HL-60 (cell line): Measurements from ENCODE around the gene UTY.

ENCODE experiments used
- DNase-seq, 2 experiments: peaks; one replicate each; pipeline ENCODE4 v3.0.0-alpha.2; 2010 to 2020; ENCODE audit warnings: low read depth in 1 of 2, low spot score in 1 of 2
- H3K27ac ChIP-seq: fragments of 250-450 bp; sonication (Bioruptor Pico); replicated peaks from 2 replicates; pipeline ENCODE4 v1.5.1; 2020; ENCODE audit warnings: mild to moderate bottlenecking, moderate library complexity
- H3K27me3 ChIP-seq: fragments of 250-450 bp; sonication (Bioruptor Pico); 2 replicates; pipeline ENCODE4 v1.5.1; 2021; ENCODE audit warnings: mild to moderate bottlenecking, moderate library complexity; ENCODE audit not compliant: insufficient read depth, poor library complexity, severe bottlenecking
- H3K4me3 ChIP-seq: replicated peaks from 2 replicates; pipeline ENCODE4 v1.5.1; 2011; ENCODE audit warnings: mild to moderate bottlenecking, control low read depth, low read length; ENCODE audit not compliant: insufficient read depth
- POLR2AphosphoS5 ChIP-seq: IDR thresholded peaks from 2 replicates; pipeline ENCODE4 v1.6.1; 2012; ENCODE audit warnings: low read depth
- REST ChIP-seq: IDR thresholded peaks from 2 replicates; pipeline ENCODE4 v1.6.1; 2012; ENCODE audit warnings: low read depth; ENCODE audit not compliant: insufficient replicate concordance
- TF ChIP-seq, protein P1 (sequence below): IDR thresholded peaks from one replicate; pipeline ENCODE4 v1.5.1; 2011; ENCODE audit warnings: low read length, control low read depth, inconsistent platforms; ENCODE audit not compliant: insufficient read depth

Gene UTY

GRCh38 chrY:13205214-13205613, 274.6 kb downstream of the UTY start:
- Histone ChIP-seq H3K27me3 (no peaks in the 10 kb centered on the region), H3K27ac (no peak overlapping the region), H3K4me3 (no peak overlapping the region)
- TF ChIP-seq, protein P1, sequence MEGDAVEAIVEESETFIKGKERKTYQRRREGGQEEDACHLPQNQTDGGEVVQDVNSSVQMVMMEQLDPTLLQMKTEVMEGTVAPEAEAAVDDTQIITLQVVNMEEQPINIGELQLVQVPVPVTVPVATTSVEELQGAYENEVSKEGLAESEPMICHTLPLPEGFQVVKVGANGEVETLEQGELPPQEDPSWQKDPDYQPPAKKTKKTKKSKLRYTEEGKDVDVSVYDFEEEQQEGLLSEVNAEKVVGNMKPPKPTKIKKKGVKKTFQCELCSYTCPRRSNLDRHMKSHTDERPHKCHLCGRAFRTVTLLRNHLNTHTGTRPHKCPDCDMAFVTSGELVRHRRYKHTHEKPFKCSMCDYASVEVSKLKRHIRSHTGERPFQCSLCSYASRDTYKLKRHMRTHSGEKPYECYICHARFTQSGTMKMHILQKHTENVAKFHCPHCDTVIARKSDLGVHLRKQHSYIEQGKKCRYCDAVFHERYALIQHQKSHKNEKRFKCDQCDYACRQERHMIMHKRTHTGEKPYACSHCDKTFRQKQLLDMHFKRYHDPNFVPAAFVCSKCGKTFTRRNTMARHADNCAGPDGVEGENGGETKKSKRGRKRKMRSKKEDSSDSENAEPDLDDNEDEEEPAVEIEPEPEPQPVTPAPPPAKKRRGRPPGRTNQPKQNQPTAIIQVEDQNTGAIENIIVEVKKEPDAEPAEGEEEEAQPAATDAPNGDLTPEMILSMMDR, result no peak
- no peak for TF ChIP-seq POLR2AphosphoS5
- TF ChIP-seq REST, result no peak
- no peak for DNase-seq
